GM12891 (cell line): ENCODE measurements around the gene LRMDA.

Experiments used
- DNase-seq: peaks from one replicate; pipeline ENCODE4 v3.0.0; 2011; ENCODE audit warnings: low spot score; ENCODE audit not compliant: insufficient read length
- FAIRE-seq: peaks from 2 replicates; lab custom pipeline; 2011; peaks lifted over from hg19 to GRCh38; lab: Jason Lieb, UNC
- PAX5 ChIP-seq: IDR thresholded peaks from 2 replicates; pipeline ENCODE4 v1.6.1; 2011; ENCODE audit warnings: low read length, moderate library complexity, mild to moderate bottlenecking; ENCODE audit not compliant: insufficient read depth, severe bottlenecking
- POLR2A ChIP-seq: IDR thresholded peaks from 2 replicates; pipeline ENCODE4 v1.6.1; 2011; ENCODE audit warnings: low read depth, low read length, control low read depth
- POLR2AphosphoS5 ChIP-seq: IDR thresholded peaks from 2 replicates; pipeline ENCODE4 v1.6.1; 2011; ENCODE audit warnings: low read depth, low read length, control low read depth
- POU2F2 ChIP-seq: IDR thresholded peaks from 2 replicates; pipeline ENCODE4 v1.6.1; 2011; ENCODE audit warnings: low read depth, mild to moderate bottlenecking, control low read depth, low read length, moderate library complexity
- SPI1 ChIP-seq: IDR thresholded peaks from 2 replicates; pipeline ENCODE4 v1.6.1; 2011; ENCODE audit warnings: low read depth, low read length, control low read depth
- TAF1 ChIP-seq: IDR thresholded peaks from 2 replicates; pipeline ENCODE4 v1.6.1; 2011; ENCODE audit warnings: low read depth, low read length, control low read depth

LRMDA gene

GRCh38 chr10:75889051-75889450 is 457.6 kb downstream of the LRMDA start:
- no peak for FAIRE-seq
- no peak for TF ChIP-seq SPI1
- no peak for TF ChIP-seq PAX5
- no peak for TF ChIP-seq POLR2AphosphoS5
- no peak for DNase-seq

- no peak for DNase-seq
- FAIRE-seq, result no peak
- TF ChIP-seq POLR2AphosphoS5, result no peak
Observed at GRCh38 chr10:75894761-75895160, 463.3 kb downstream of the LRMDA start.

DNA sequence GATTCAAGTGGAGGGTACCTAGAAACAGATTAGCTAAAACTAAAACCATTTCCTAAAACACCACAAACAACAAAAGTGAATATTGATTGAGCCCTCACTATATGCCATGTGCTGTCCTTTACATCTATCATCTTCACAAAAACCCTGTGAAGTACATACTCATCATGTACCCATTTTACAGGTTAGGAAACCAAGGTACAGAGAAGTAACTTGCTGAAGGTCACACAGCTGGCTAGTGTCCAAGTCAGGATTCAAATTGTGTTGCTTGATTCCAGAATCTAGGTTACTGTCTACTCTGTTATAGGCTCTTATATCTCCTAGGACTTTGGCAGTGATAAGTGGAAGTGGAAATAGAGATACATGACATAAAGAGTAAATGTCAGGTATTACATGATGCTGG is 463.8 kb downstream of the LRMDA start:
- no peak for FAIRE-seq
- no peak for TF ChIP-seq SPI1
- TF ChIP-seq TAF1, result no peak
- TF ChIP-seq POLR2AphosphoS5, result no peak
- no peak for TF ChIP-seq POU2F2
- no peak for TF ChIP-seq PAX5
- no peak for TF ChIP-seq POLR2A
- no peak for DNase-seq

DNA sequence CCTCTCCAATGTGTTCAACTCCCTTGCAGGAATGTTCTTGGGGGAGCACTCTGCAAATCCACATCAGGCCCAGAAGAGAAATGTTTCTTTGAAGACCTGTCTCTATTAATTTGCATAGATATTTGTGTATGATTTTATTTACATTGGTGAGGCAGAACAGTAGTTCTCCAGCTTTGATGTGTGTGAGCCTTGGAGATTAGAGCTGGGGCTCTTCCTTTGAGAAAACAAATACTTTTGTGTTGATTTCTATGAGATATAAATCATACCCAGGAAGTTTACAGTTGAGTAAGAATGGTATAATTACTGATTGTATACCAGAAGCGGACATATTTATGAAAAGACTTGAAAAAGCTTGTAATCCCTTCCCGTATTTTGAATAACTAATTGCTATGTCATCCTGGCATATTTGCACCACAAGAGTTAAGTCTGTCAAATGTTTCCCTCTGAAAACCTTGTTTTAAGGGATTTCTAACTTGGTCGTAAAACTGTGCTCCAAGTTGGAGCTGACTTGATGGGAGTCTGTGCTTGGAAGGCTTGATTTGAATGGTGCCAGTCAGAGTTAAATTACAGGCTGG is 468.5 kb downstream of the LRMDA start:
- DNase-seq, result no peak
- FAIRE-seq, result no peak
- TF ChIP-seq PAX5 (no peak), POLR2AphosphoS5 (no peak), SPI1 (no peak), POLR2A (no peak), TAF1 (no peak), POU2F2 (no peak)

GRCh38 chr10:75902816-75903215 is 471.4 kb downstream of the LRMDA start:
- no peak for FAIRE-seq
- TF ChIP-seq PAX5, result no peak
- no peak for TF ChIP-seq POLR2A
- no peak for TF ChIP-seq TAF1
- TF ChIP-seq SPI1, result no peak
- no peak for TF ChIP-seq POLR2AphosphoS5
- no peak for TF ChIP-seq POU2F2
- no peak for DNase-seq

DNA sequence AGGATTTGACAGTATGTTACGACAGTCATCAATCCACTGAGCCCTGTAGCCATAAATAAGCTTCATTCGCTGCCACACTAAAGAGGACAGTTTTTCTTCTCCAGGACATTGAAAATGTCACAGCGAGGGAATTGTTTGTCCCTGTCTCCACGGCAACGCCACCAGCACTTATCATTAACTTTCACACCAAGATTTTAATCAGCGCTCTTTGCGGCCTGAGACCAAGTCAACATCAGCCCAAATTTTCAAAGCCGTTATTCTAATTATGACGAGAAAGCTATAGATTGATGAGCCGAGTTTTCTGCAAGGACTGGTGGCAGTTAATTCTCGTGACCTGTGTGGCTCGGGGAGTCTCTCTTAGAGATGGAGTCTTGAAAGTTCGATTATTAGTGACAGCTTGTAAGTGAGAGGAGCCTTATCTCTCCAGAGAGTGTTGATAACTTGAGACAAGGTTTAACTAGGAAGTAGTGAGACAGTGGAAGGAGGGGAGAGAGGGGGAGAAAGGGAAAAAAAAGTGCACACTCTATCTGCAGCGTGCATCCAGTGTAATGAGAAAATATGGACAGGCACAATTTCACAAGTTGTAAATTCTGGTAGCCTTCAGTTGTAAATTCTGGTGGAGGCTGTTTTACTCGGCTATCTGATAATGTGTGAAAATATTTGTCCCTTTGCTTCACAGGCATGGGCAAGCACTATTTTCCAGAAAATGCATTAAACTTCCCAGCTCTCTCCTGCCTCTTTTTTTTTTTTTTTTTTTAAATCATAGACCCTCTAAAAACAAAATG is 473.3 kb downstream of the LRMDA start:
- TF ChIP-seq POLR2A (no peak), POU2F2 (no peak), POLR2AphosphoS5 (no peak), SPI1 (no peak), PAX5 (no peak), TAF1 (no peak)
- FAIRE-seq, result no peak
- no peak for DNase-seq

DNA sequence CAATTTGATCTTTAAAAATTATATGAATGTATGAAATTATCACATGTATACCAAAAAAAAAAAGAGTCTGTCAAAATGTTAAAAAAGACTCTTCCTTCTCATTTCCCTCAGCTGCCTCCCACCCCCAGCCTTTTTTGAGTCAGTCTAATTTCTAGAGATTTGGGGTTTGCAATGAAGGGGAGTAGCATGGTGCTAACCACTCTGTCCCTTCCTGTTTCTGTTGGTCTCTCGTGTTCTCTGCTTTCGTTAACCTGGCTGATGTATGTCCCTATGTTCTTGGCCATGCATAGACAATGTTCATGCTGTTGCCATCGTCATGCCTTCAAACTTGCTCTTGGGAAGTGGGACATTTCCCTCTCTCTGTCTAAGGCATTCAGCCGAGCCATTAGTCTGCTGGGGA is 474.1 kb downstream of the LRMDA start:
- DNase-seq (no peak), FAIRE-seq (no peak)
- TF ChIP-seq SPI1 (no peak), POLR2AphosphoS5 (no peak), PAX5 (no peak), POU2F2 (no peak), POLR2A (no peak), TAF1 (no peak)

- DNase-seq, result no peak
- FAIRE-seq, result no peak
- TF ChIP-seq PAX5 (no peak), TAF1 (no peak), SPI1 (no peak), POU2F2 (no peak), POLR2A (no peak), POLR2AphosphoS5 (no peak)
Observed at GRCh38 chr10:75910032-75910431, 478.6 kb downstream of the LRMDA start.

DNA sequence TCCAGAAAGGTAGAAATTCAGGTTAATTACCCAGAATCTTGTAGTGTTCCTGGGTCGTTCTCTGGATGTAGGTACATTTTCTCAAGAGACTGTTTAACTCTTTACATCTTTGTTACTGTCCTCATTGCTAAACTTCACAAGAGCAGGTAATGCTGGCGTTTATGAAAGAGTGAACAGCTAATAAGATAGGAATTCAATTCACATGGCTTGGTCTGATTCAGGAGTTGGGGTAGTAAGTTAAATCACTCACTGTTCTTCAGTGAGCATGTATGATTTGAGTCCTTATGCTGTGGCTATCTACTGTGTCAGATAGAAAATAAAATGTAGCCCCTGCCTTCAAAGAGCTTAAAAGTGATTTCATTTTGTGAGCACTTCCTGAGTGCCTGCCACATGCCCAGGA is 480.0 kb downstream of the LRMDA start:
- TF ChIP-seq POLR2AphosphoS5 (no peak), SPI1 (no peak), POLR2A (no peak), TAF1 (no peak), POU2F2 (no peak), PAX5 (no peak)
- no peak for DNase-seq

GRCh38 chr10:75916906-75917305 is 485.5 kb downstream of the LRMDA start:
- FAIRE-seq (no peak), DNase-seq (no peak)
- TF ChIP-seq POU2F2 (no peak), POLR2A (no peak), PAX5 (no peak), TAF1 (no peak), POLR2AphosphoS5 (no peak), SPI1 (no peak)

More for the DNA sequence above, 480.0 kb downstream of the LRMDA start:
- FAIRE-seq, result no peak

DNA sequence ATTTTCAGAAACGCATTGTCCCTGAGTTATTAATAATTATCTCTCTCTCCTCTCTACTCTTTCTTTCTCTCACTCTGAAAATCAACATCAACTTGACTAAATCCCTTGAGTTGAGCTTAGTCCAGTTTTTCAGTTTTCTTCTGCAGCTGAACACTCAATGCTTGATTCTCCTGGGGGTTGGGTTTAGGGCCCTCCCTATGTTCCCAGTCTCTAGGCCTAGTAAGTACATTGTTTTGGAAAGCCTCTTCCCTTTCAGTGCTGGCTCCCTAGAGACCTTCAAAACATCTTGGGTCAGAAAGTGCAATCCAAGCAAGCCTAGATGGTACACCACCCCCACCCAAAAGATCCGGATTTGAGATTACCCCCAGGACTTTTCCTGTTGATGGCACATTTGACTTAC is 488.5 kb downstream of the LRMDA start:
- TF ChIP-seq SPI1 (no peak), POU2F2 (no peak), PAX5 (no peak), TAF1 (no peak), POLR2AphosphoS5 (no peak), POLR2A (no peak)
- FAIRE-seq, result no peak

More for the DNA sequence above, 488.5 kb downstream of the LRMDA start:
- DNase-seq, result no peak
